Ishikawa (cell line): ENCODE results near the gene AFG1L.

ENCODE experiments used
- CEBPB ChIP-seq: IDR thresholded peaks from 2 replicates; pipeline ENCODE4 v1.6.1; 2012
- EGR1 ChIP-seq: IDR thresholded peaks from 2 replicates; pipeline ENCODE4 v1.6.1; 2012
- EP300 ChIP-seq: IDR thresholded peaks from 2 replicates; pipeline ENCODE4 v1.6.1; 2012; ENCODE audit warnings: borderline replicate concordance
- RAD21 ChIP-seq: IDR thresholded peaks from 2 replicates; pipeline ENCODE4 v1.6.1; 2012; ENCODE audit warnings: low read depth
- REST ChIP-seq: IDR thresholded peaks from 2 replicates; pipeline ENCODE4 v1.6.1; 2012; ENCODE audit warnings: low read depth, mild to moderate bottlenecking
- TAF1 ChIP-seq: IDR thresholded peaks from 2 replicates; pipeline ENCODE4 v1.6.1; 2012; ENCODE audit warnings: low read depth, mild to moderate bottlenecking
- TCF12 ChIP-seq: IDR thresholded peaks from 2 replicates; pipeline ENCODE4 v1.6.1; 2012; ENCODE audit warnings: low read depth
- TEAD4 ChIP-seq: IDR thresholded peaks from 2 replicates; pipeline ENCODE4 v1.6.1; 2012
- ZBTB7A ChIP-seq: IDR thresholded peaks from 2 replicates; pipeline ENCODE4 v1.6.1; 2012; ENCODE audit warnings: low read depth
- TF ChIP-seq, protein P1 (sequence below): IDR thresholded peaks from 2 replicates; pipeline ENCODE4 v1.6.1; 2012
- TF ChIP-seq, protein P2 (sequence below): IDR thresholded peaks from 2 replicates; pipeline ENCODE4 v1.6.1; 2012

AFG1L gene

GRCh38 chr6:108574457-108575141 is 279.7 kb downstream of the AFG1L start:
- TF ChIP-seq TAF1 (no peak), EP300 (no peak), RAD21 (no peak), TCF12 (no peak), REST (no peak), EGR1 (no peak), TEAD4 (no peak), ZBTB7A (no peak), CEBPB (no peak)
- TF ChIP-seq, protein P1, sequence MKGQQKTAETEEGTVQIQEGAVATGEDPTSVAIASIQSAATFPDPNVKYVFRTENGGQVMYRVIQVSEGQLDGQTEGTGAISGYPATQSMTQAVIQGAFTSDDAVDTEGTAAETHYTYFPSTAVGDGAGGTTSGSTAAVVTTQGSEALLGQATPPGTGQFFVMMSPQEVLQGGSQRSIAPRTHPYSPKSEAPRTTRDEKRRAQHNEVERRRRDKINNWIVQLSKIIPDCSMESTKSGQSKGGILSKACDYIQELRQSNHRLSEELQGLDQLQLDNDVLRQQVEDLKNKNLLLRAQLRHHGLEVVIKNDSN = no peak
- TF ChIP-seq, protein P2, sequence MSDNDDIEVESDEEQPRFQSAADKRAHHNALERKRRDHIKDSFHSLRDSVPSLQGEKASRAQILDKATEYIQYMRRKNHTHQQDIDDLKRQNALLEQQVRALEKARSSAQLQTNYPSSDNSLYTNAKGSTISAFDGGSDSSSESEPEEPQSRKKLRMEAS = no peak
